ENCODE data around the gene PC.

PC gene

GRCh38 chr11:66904561-66904960 is 53.6 kb downstream of the PC start:
- H3K36me3 ChIP-seq (replicated peaks; ENCODE audit: insufficient read depth, low read length) = no peaks in the 10 kb centered on the region
- H3K79me2 ChIP-seq (ENCODE audit: low read length) = no peaks in the 10 kb centered on the region
- no peak overlapping the region for H3K4me3 ChIP-seq (ENCODE audit: low read length)
- DNase-seq = no peak
- H4K20me1 ChIP-seq (ENCODE audit: insufficient read depth, low read length) = no peaks in the 10 kb centered on the region
- H3F3A ChIP-seq (ENCODE audit: insufficient read depth, low read length) = no peaks in the 10 kb centered on the region
- TF ChIP-seq EZH2 (optimal IDR thresholded peaks at IDR 0.05; ENCODE audit: low read depth, low read length) (no peak), CTCF (IDR thresholded peaks at IDR 0.05; ENCODE audit: low read length) (no peak), EZH2phosphoT487 (IDR thresholded peaks at IDR 0.05; ENCODE audit: low read length) (no peak)
- no peak overlapping the region for H2AFZ ChIP-seq (ENCODE audit: low read length)
- H3K9me2 ChIP-seq (replicated peaks; ENCODE audit: insufficient read depth, low read length) = no peaks in the 10 kb centered on the region
- no peaks in the 10 kb centered on the region for H3K9me3 ChIP-seq (replicated peaks; ENCODE audit: insufficient read depth, low read length)
- H3K27me3 ChIP-seq (replicated peaks; ENCODE audit: insufficient read depth, low read length) = peaks cover 27% of the 10 kb centered on the region
- H3K27ac ChIP-seq (ENCODE audit: low read length) = no peak overlapping the region
- H3K4me2 ChIP-seq (ENCODE audit: low read depth, low read length) = no peak overlapping the region
- no peak overlapping the region for H3K9ac ChIP-seq (ENCODE audit: low read length)
- peaks cover 5% of the 10 kb centered on the region for H3K4me1 ChIP-seq (ENCODE audit: low read length)

GRCh38 chr11:66904055-66904454 is 54.1 kb downstream of the PC start:
- no peaks in the 10 kb centered on the region for H3K36me3 ChIP-seq (replicated peaks; ENCODE audit: insufficient read depth, low read length)
- no peaks in the 10 kb centered on the region for H3K9me2 ChIP-seq (replicated peaks; ENCODE audit: insufficient read depth, low read length)
- no peaks in the 10 kb centered on the region for H3K79me2 ChIP-seq (ENCODE audit: low read length)
- no peaks in the 10 kb centered on the region for H4K20me1 ChIP-seq (ENCODE audit: insufficient read depth, low read length)
- no peak for TF ChIP-seq EZH2phosphoT487 (IDR thresholded peaks at IDR 0.05; ENCODE audit: low read length)
- H3K9ac ChIP-seq (ENCODE audit: low read length) = no peak overlapping the region
- peaks cover 26% of the 10 kb centered on the region for H3K27me3 ChIP-seq (replicated peaks; ENCODE audit: insufficient read depth, low read length)
- no peak overlapping the region for H3K4me3 ChIP-seq (ENCODE audit: low read length)
- no peak overlapping the region for H2AFZ ChIP-seq (ENCODE audit: low read length)
- DNase-seq = no peak
- no peak overlapping the region for H3K4me2 ChIP-seq (ENCODE audit: low read depth, low read length)
- H3K4me1 ChIP-seq (ENCODE audit: low read length) = peaks cover 5% of the 10 kb centered on the region
- no peaks in the 10 kb centered on the region for H3F3A ChIP-seq (ENCODE audit: insufficient read depth, low read length)
- H3K9me3 ChIP-seq (replicated peaks; ENCODE audit: insufficient read depth, low read length) = no peaks in the 10 kb centered on the region
- H3K27ac ChIP-seq (ENCODE audit: low read length) = no peak overlapping the region

- no peak overlapping the region for H3K4me2 ChIP-seq (ENCODE audit: low read depth, low read length)
- H3K27ac ChIP-seq (ENCODE audit: low read length) = no peak overlapping the region
- H3K27me3 ChIP-seq (replicated peaks; ENCODE audit: insufficient read depth, low read length) = peaks cover 23% of the 10 kb centered on the region
- no peaks in the 10 kb centered on the region for H3K9me3 ChIP-seq (replicated peaks; ENCODE audit: insufficient read depth, low read length)
- no peak for TF ChIP-seq EZH2 (optimal IDR thresholded peaks at IDR 0.05; ENCODE audit: low read depth, low read length)
- no peak for TF ChIP-seq EZH2phosphoT487 (IDR thresholded peaks at IDR 0.05; ENCODE audit: low read length)
- no peak for TF ChIP-seq CTCF (IDR thresholded peaks at IDR 0.05; ENCODE audit: low read length)
- no peaks in the 10 kb centered on the region for H3K36me3 ChIP-seq (replicated peaks; ENCODE audit: insufficient read depth, low read length)
- H3K4me3 ChIP-seq (ENCODE audit: low read length) = no peak overlapping the region
- H3K79me2 ChIP-seq (ENCODE audit: low read length) = no peaks in the 10 kb centered on the region
- no peak for DNase-seq
- H3K4me1 ChIP-seq (ENCODE audit: low read length) = peaks cover 5% of the 10 kb centered on the region
- H2AFZ ChIP-seq (ENCODE audit: low read length) = no peak overlapping the region
- no peaks in the 10 kb centered on the region for H3K9me2 ChIP-seq (replicated peaks; ENCODE audit: insufficient read depth, low read length)
- no peak overlapping the region for H3K9ac ChIP-seq (ENCODE audit: low read length)
- H4K20me1 ChIP-seq (ENCODE audit: insufficient read depth, low read length) = no peaks in the 10 kb centered on the region
- no peaks in the 10 kb centered on the region for H3F3A ChIP-seq (ENCODE audit: insufficient read depth, low read length)
Observed at GRCh38 chr11:66902486-66903177, 55.6 kb downstream of the PC start.

GRCh38 chr11:66901964-66902390 is 56.2 kb downstream of the PC start:
- Histone ChIP-seq H3K4me1 (ENCODE audit: low read length) (peaks cover 5% of the 10 kb centered on the region), H3K9me2 (replicated peaks; ENCODE audit: insufficient read depth, low read length) (no peaks in the 10 kb centered on the region), H3K79me2 (ENCODE audit: low read length) (no peaks in the 10 kb centered on the region), H3K9ac (ENCODE audit: low read length) (no peak overlapping the region), H2AFZ (ENCODE audit: low read length) (no peak overlapping the region), H3K27ac (ENCODE audit: low read length) (no peak overlapping the region), H3K36me3 (replicated peaks; ENCODE audit: insufficient read depth, low read length) (no peaks in the 10 kb centered on the region), H4K20me1 (ENCODE audit: insufficient read depth, low read length) (no peaks in the 10 kb centered on the region), H3K9me3 (replicated peaks; ENCODE audit: insufficient read depth, low read length) (no peaks in the 10 kb centered on the region), H3K4me2 (ENCODE audit: low read depth, low read length) (no peak overlapping the region), H3K27me3 (replicated peaks; ENCODE audit: insufficient read depth, low read length) (peaks cover 27% of the 10 kb centered on the region; the same call in 1 of the 2 replicates), H3F3A (ENCODE audit: insufficient read depth, low read length) (no peaks in the 10 kb centered on the region), H3K4me3 (ENCODE audit: low read length) (no peak overlapping the region)
- no peak for DNase-seq
- TF ChIP-seq EZH2 (optimal IDR thresholded peaks at IDR 0.05; ENCODE audit: low read depth, low read length) (no peak), CTCF (IDR thresholded peaks at IDR 0.05; ENCODE audit: low read length) (no peak), EZH2phosphoT487 (IDR thresholded peaks at IDR 0.05; ENCODE audit: low read length) (no peak)

Data from MM.1S (cell line).